Neutrophil (primary cell): ENCODE measurements around the gene SIRPB2.

Experiments
- H3K27ac ChIP-seq: fragments of 200-600 bp; sonication (generic); 2 replicates; pipeline ENCODE4 v1.5.1; 2016; ENCODE audit warnings: mild to moderate bottlenecking, moderate library complexity
- H3K27me3 ChIP-seq: fragments of 200-600 bp; sonication (generic); 2 replicates; pipeline ENCODE4 v1.6.0; 2016; ENCODE audit warnings: mild to moderate bottlenecking
- H3K36me3 ChIP-seq: fragments of 200-600 bp; sonication (generic); 2 replicates; pipeline ENCODE4 v1.5.1; 2017
- H3K4me1 ChIP-seq, 2 experiments: fragments of 200-600 bp in 1 of 2; sonication (generic) in 1 of 2; 1 replicate in 1 of 2; 2 replicates in 1 of 2; pipeline versions ENCODE4 v1.5.1 to v1.6.1; 2013 to 2016; ENCODE audit warnings: low read depth in 1 of 2, low read length in 1 of 2, mild to moderate bottlenecking in 1 of 2, moderate library complexity in 1 of 2; ENCODE audit not compliant: control insufficient read depth in 1 of 2, insufficient read depth in 1 of 2
- H3K4me3 ChIP-seq, 2 experiments: fragments of 200-600 bp in 1 of 2; sonication (generic) in 1 of 2; 1 replicate in 1 of 2; 2 replicates in 1 of 2; pipeline ENCODE4 v1.5.1; 2013 to 2016; ENCODE audit warnings: low read depth in 1 of 2, low read length in 1 of 2, mild to moderate bottlenecking in 1 of 2, moderate library complexity in 1 of 2
- H3K9me3 ChIP-seq: fragments of 200-600 bp; sonication (generic); 2 replicates; pipeline ENCODE4 v1.5.1; 2016
- TF ChIP-seq, protein P1 (sequence below): fragments of 200-600 bp; sonication (generic); IDR thresholded peaks from 2 replicates; pipeline ENCODE4 v1.5.1; 2016; ENCODE audit warnings: antibody characterized with exemption

SIRPB2 gene

GRCh38 chr20:1465470-1466210, 25.6 kb downstream of the SIRPB2 start:
- Histone ChIP-seq H3K27ac (peak overlapping the region; percentile 96), H3K4me3 (peak overlapping the region; percentile 73 to 95), H3K9me3 (no peaks in the 10 kb centered on the region), H3K4me1 (peaks cover 74 to 85% of the 10 kb centered on the region in 2 experiments), H3K27me3 (no peaks in the 10 kb centered on the region), H3K36me3 (peaks cover 65% of the 10 kb centered on the region)
- TF ChIP-seq, protein P1, sequence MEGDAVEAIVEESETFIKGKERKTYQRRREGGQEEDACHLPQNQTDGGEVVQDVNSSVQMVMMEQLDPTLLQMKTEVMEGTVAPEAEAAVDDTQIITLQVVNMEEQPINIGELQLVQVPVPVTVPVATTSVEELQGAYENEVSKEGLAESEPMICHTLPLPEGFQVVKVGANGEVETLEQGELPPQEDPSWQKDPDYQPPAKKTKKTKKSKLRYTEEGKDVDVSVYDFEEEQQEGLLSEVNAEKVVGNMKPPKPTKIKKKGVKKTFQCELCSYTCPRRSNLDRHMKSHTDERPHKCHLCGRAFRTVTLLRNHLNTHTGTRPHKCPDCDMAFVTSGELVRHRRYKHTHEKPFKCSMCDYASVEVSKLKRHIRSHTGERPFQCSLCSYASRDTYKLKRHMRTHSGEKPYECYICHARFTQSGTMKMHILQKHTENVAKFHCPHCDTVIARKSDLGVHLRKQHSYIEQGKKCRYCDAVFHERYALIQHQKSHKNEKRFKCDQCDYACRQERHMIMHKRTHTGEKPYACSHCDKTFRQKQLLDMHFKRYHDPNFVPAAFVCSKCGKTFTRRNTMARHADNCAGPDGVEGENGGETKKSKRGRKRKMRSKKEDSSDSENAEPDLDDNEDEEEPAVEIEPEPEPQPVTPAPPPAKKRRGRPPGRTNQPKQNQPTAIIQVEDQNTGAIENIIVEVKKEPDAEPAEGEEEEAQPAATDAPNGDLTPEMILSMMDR, result no peak

DNA sequence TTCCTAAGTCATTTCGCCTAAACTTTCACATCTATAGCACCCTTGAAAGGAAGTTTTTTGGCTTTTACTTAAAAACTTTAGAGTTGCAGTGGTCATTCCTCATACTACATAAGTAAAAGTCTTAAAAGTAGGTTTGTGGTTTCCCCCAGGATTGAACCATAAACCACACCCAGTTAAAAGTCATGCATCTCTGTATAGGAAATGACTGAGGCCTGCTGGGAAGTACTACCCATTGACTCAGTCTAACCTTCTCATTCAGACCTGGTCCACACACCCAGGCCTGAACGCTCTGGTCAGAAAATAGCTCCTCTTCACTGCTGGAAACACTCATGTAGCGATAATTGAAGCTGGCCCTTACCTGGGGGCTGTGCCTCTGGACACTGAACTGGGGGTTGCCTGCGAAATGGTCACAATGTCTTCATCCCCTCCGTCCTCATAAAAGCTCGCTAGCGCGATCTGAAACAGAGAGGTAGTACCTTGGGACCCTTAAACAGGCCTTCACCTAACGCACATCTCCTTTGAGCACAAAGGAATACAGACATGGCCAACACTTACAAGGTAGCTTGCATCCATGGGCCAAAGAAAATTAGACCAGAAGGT, 27.1 kb downstream of the SIRPB2 start:
- no peak overlapping the region for H3K4me3 ChIP-seq
- peak overlapping the region; percentile 56 for H3K27ac ChIP-seq
- H3K4me1 ChIP-seq, result peaks cover 58 to 69% of the 10 kb centered on the region in 2 experiments
- H3K9me3 ChIP-seq, result no peaks in the 10 kb centered on the region
- TF ChIP-seq, protein P1, result no peak
- H3K36me3 ChIP-seq, result peaks cover 68% of the 10 kb centered on the region
- no peaks in the 10 kb centered on the region for H3K27me3 ChIP-seq

DNA sequence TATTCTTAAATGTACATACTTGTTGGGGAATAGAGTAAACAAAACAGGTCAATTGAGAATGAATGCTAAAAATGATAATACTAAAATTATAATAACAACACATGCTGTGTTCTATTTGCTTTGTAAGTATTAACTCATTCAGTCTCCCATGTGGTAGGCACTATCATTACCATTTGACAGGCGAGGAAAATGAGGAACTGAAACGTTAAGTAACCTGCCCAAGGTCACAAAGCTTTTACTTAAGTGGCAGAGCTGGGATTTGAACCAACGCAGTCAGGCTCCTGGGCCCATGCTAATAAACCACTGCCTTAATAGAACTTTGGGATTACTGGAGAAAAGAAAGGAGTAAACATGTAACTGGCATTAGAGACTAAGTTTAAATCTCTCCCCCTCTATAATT, 28.4 kb downstream of the SIRPB2 start:
- TF ChIP-seq, protein P1, result no peak
- Histone ChIP-seq H3K27me3 (no peaks in the 10 kb centered on the region), H3K36me3 (peaks cover 72% of the 10 kb centered on the region), H3K4me1 (peaks cover 46 to 57% of the 10 kb centered on the region in 2 experiments), H3K4me3 (no peak overlapping the region), H3K9me3 (no peaks in the 10 kb centered on the region), H3K27ac (peak overlapping the region; percentile 56)

DNA sequence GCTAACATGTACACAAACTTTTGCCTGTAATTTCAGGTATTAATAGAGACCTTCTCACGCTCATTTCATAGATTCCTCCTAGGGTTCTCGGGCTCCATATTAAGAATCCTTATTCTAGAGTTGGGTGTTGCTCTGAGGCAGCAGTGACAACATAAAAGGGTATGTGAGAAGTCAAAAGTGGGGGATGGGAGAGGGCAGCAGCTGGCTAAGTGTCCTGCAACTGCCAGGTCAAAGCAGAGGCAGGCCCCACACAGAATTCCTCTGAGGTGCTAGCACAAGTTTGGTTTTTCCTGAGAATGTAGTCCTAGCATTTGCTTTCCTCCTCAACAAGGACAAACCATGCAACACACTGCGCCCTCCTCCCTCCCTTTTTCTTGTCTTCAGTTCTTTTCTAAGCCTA, 29.2 kb downstream of the SIRPB2 start:
- H3K36me3 ChIP-seq, result peaks cover 81% of the 10 kb centered on the region
- peak overlapping the region; percentile 23 for H3K27ac ChIP-seq
- TF ChIP-seq, protein P1, result no peak
- H3K4me1 ChIP-seq, result peaks cover 38 to 48% of the 10 kb centered on the region in 2 experiments
- no peaks in the 10 kb centered on the region for H3K9me3 ChIP-seq
- no peaks in the 10 kb centered on the region for H3K27me3 ChIP-seq
- H3K4me3 ChIP-seq, result no peak overlapping the region

- Histone ChIP-seq H3K9me3 (no peaks in the 10 kb centered on the region), H3K36me3 (peaks cover 97% of the 10 kb centered on the region), H3K4me3 (no peak overlapping the region), H3K27me3 (no peaks in the 10 kb centered on the region), H3K27ac (no peak overlapping the region), H3K4me1 (peaks cover 26 to 31% of the 10 kb centered on the region in 2 experiments)
- TF ChIP-seq, protein P1, result no peak
Measured at GRCh38 chr20:1460275-1460674, 30.9 kb downstream of the SIRPB2 start.
